Smooth muscle cell (in vitro differentiated cells): ENCODE results near the gene HACD2. TPM values are rescaled to one million over a fixed set of nuclear protein-coding genes. Genes with fewer than 3 reads are reported as not detected.

Source experiments
- DNase-seq: peaks from one replicate; lab custom pipeline; 2025; ENCODE audit not compliant: unreplicated experiment; lab: John Stamatoyannopoulos, UW
- H2AFZ ChIP-seq: fragments of 200-600 bp; sonication (generic); 2 replicates; pipeline ENCODE4 v1.6.0; 2016; ENCODE audit warnings: antibody characterized with exemption, low read depth, mild to moderate bottlenecking
- H3F3A ChIP-seq: fragments of 200-600 bp; sonication (generic); 2 replicates; pipeline ENCODE4 v1.6.0; 2017; ENCODE audit warnings: antibody characterized with exemption, low read depth
- H3K27ac ChIP-seq: fragments of 200-600 bp; sonication (generic); 2 replicates; pipeline ENCODE4 v1.5.1; 2016; ENCODE audit warnings: low read depth, mild to moderate bottlenecking
- H3K27me3 ChIP-seq: fragments of 200-600 bp; sonication (generic); 2 replicates; pipeline ENCODE4 v1.6.1; 2016; ENCODE audit warnings: low read depth, mild to moderate bottlenecking
- H3K36me3 ChIP-seq: fragments of 200-600 bp; sonication (generic); 2 replicates; pipeline ENCODE4 v1.5.1; 2016; ENCODE audit warnings: low read depth
- H3K4me1 ChIP-seq: fragments of 200-600 bp; sonication (generic); 2 replicates; pipeline ENCODE4 v1.5.1; 2016; ENCODE audit warnings: low read depth
- H3K4me2 ChIP-seq: fragments of 200-600 bp; sonication (generic); 2 replicates; pipeline ENCODE4 v1.6.0; 2016; ENCODE audit warnings: mild to moderate bottlenecking
- H3K4me3 ChIP-seq: fragments of 200-600 bp; sonication (generic); 2 replicates; pipeline ENCODE4 v1.5.1; 2016; ENCODE audit warnings: mild to moderate bottlenecking
- H3K79me2 ChIP-seq: fragments of 200-600 bp; sonication (generic); 2 replicates; pipeline ENCODE4 v1.6.0; 2016; ENCODE audit warnings: low read depth, mild to moderate bottlenecking
- H3K9ac ChIP-seq: fragments of 200-600 bp; sonication (generic); 2 replicates; pipeline ENCODE4 v1.6.0; 2016; ENCODE audit warnings: low read depth
- H3K9me3 ChIP-seq: fragments of 200-600 bp; sonication (generic); replicated peaks from 2 replicates; pipeline ENCODE4 v1.5.1; 2016; ENCODE audit warnings: low read depth
- H4K20me1 ChIP-seq: fragments of 200-600 bp; sonication (generic); 2 replicates; pipeline ENCODE4 v1.6.0; 2016; ENCODE audit warnings: low read depth
- CTCF ChIP-seq: fragments of 200-600 bp; sonication (generic); IDR thresholded peaks from 2 replicates; pipeline ENCODE4 v1.5.1; 2017; ENCODE audit warnings: borderline replicate concordance, mild to moderate bottlenecking, antibody characterized with exemption; ENCODE audit not compliant: insufficient read depth, poor library complexity, severe bottlenecking
- WGBS: methylation state at CpG from one replicate; pipeline ENCODE4 v1.1.7; 2016; ENCODE audit warnings: low lambda C conversion rate; 5-methylcytosine and 5-hydroxymethylcytosine counted together
- polyA plus RNA-seq: library from polyadenylated mRNA; unstranded; fragments of >200 nt; fragmentation: Nextera tagmentation; extraction: Ambion mirVana; gene quantifications from 2 replicates; pipeline ENCODE4 v1.2.1, GENCODE V29; 2016
- total RNA-seq: library from RNA; depleted of rRNA; stranded (reverse); fragments of >200 nt; gene quantifications from 2 replicates; pipeline ENCODE4 v1.2.3, GENCODE V29; 2014

Gene HACD2
- total and polyA plus RNA-seq, 2 experiments from 2014 or later: 9.5 to 28.3 TPM

GRCh38 chr3:123479891-123480290 lies 105.0 kb downstream of the HACD2 start:
- no peak for DNase-seq
- Histone ChIP-seq H3K9ac (no peak overlapping the region), H3K4me3 (no peak overlapping the region), H3K4me1 (no peaks in the 10 kb centered on the region), H3K27ac (no peak overlapping the region), H3K9me3 (no peaks in the 10 kb centered on the region), H3K4me2 (no peak overlapping the region), H3F3A (no peaks in the 10 kb centered on the region), H2AFZ (no peak overlapping the region), H3K36me3 (no peaks in the 10 kb centered on the region), H3K79me2 (no peaks in the 10 kb centered on the region), H4K20me1 (no peaks in the 10 kb centered on the region), H3K27me3 (peaks cover 51% of the 10 kb centered on the region)
- WGBS: 95% methylated on average over 10 of the region's 10 CpGs
- TF ChIP-seq CTCF: no peak

GRCh38 chr3:123478314-123478713 lies 106.5 kb downstream of the HACD2 start:
- WGBS: 44% methylated on average over 2 of the region's 2 CpGs
- Histone ChIP-seq H3K9ac (no peak overlapping the region), H3K4me2 (no peak overlapping the region), H3K4me3 (no peak overlapping the region), H3K27me3 (peaks cover 58% of the 10 kb centered on the region), H4K20me1 (no peaks in the 10 kb centered on the region), H3K4me1 (no peaks in the 10 kb centered on the region), H3K9me3 (no peaks in the 10 kb centered on the region), H3K79me2 (no peaks in the 10 kb centered on the region), H2AFZ (no peak overlapping the region), H3K27ac (no peak overlapping the region), H3K36me3 (no peaks in the 10 kb centered on the region), H3F3A (no peaks in the 10 kb centered on the region)
- no peak for DNase-seq
- TF ChIP-seq CTCF: no peak

GRCh38 chr3:123476967-123477750 lies 107.7 kb downstream of the HACD2 start:
- H2AFZ ChIP-seq: no peak overlapping the region
- DNase-seq: no peak
- H3K9me3 ChIP-seq: no peaks in the 10 kb centered on the region
- H3K36me3 ChIP-seq: no peaks in the 10 kb centered on the region
- no peak overlapping the region for H3K9ac ChIP-seq
- no peak overlapping the region for H3K4me2 ChIP-seq
- WGBS: 91% methylated on average over 15 of the region's 15 CpGs
- no peak overlapping the region for H3K27ac ChIP-seq
- H3F3A ChIP-seq: no peaks in the 10 kb centered on the region
- H3K79me2 ChIP-seq: no peaks in the 10 kb centered on the region
- H3K4me1 ChIP-seq: no peaks in the 10 kb centered on the region
- no peak overlapping the region for H3K4me3 ChIP-seq
- TF ChIP-seq CTCF: no peak
- peaks cover 57% of the 10 kb centered on the region for H3K27me3 ChIP-seq
- no peaks in the 10 kb centered on the region for H4K20me1 ChIP-seq

GRCh38 chr3:123475786-123476185 lies 109.1 kb downstream of the HACD2 start:
- no peak for TF ChIP-seq CTCF
- Histone ChIP-seq H3K79me2 (no peaks in the 10 kb centered on the region), H3K36me3 (no peaks in the 10 kb centered on the region), H3K9me3 (no peaks in the 10 kb centered on the region), H3K27ac (no peak overlapping the region), H3K4me3 (no peak overlapping the region), H2AFZ (no peak overlapping the region), H3K27me3 (peaks cover 56% of the 10 kb centered on the region), H3K4me1 (no peaks in the 10 kb centered on the region), H4K20me1 (no peaks in the 10 kb centered on the region), H3K9ac (no peak overlapping the region), H3F3A (no peaks in the 10 kb centered on the region), H3K4me2 (no peak overlapping the region)
- 82% methylated on average over 7 of the region's 7 CpGs for WGBS
- no peak for DNase-seq
